ENCODE data around the gene GNAQ. TPM values are rescaled to one million over a fixed set of nuclear protein-coding genes. Genes with fewer than 3 reads are reported as not detected.
A peak's percentile ranks its signal among the peaks of the same experiment; 100 is the strongest.

The GNAQ gene
- total RNA-seq, 1 experiment from 2014 or later = 34.1 TPM

- Mint-ChIP-seq H3K9me3 (ENCODE audit: low read depth, unreplicated experiment) (peaks cover 8% of the 10 kb centered on the region), H3K36me3 (ENCODE audit: insufficient read depth, unreplicated experiment) (no peaks in the 10 kb centered on the region), H3K27me3 (ENCODE audit: unreplicated experiment) (no peaks in the 10 kb centered on the region), H3K4me3 (ENCODE audit: low read depth, unreplicated experiment) (no peak overlapping the region), H3K27ac (ENCODE audit: unreplicated experiment) (peak overlapping the region; percentile 80), H3K4me1 (ENCODE audit: low read depth, unreplicated experiment) (peaks cover 35% of the 10 kb centered on the region)
- no peak for DNase-seq
- CTCF ChIA-PET = no interaction called here
- BruUV-seq (replicated peaks) = no TSS peak
- intact Hi-C loops (cut with micrococcal nuclease; ENCODE audit: unreplicated experiment) = no loop called here
- TF ChIP-seq CTCF (IDR thresholded peaks at IDR 0.05; ENCODE audit: unreplicated experiment) = no peak
These were observed 176.7 kb downstream of the GNAQ start for GRCh38 chr9:77854916-77855311.

GRCh38 chr9:77854258-77854915 is 177.2 kb downstream of the GNAQ start:
- CTCF ChIA-PET = no interaction called here
- H3K27ac Mint-ChIP-seq (ENCODE audit: unreplicated experiment) = peak overlapping the region; percentile 80
- peaks cover 35% of the 10 kb centered on the region for H3K4me1 Mint-ChIP-seq (ENCODE audit: low read depth, unreplicated experiment)
- no peak overlapping the region for H3K4me3 Mint-ChIP-seq (ENCODE audit: low read depth, unreplicated experiment)
- no peak for TF ChIP-seq CTCF (IDR thresholded peaks at IDR 0.05; ENCODE audit: unreplicated experiment)
- BruUV-seq (replicated peaks) = no TSS peak
- no peaks in the 10 kb centered on the region for H3K36me3 Mint-ChIP-seq (ENCODE audit: insufficient read depth, unreplicated experiment)
- no peak for DNase-seq
- H3K9me3 Mint-ChIP-seq (ENCODE audit: low read depth, unreplicated experiment) = peaks cover 8% of the 10 kb centered on the region
- H3K27me3 Mint-ChIP-seq (ENCODE audit: unreplicated experiment) = no peaks in the 10 kb centered on the region
- intact Hi-C loops (cut with micrococcal nuclease; ENCODE audit: unreplicated experiment) = no loop called here

DNA sequence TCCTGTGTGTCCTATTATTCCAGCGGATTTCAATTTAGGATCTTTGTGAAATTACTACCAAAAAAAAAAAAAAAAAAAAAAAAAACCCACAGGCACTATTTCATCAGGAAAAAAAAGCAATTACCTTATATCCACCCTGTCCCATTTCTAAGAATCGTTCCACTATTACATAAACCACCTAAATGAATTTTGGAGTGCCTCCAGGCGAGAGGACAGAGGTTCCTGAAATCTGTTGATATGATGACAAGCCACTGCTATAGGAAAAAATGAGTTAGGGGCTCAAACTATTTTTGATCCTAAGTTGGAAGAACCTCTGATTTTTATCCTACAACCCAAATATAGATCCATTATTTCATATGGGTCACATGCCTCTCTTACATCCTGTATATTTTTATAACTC is 177.9 kb downstream of the GNAQ start:
- Mint-ChIP-seq H3K4me1 (ENCODE audit: low read depth, unreplicated experiment) (peaks cover 35% of the 10 kb centered on the region), H3K27me3 (ENCODE audit: unreplicated experiment) (no peaks in the 10 kb centered on the region), H3K4me3 (ENCODE audit: low read depth, unreplicated experiment) (no peak overlapping the region), H3K36me3 (ENCODE audit: insufficient read depth, unreplicated experiment) (no peaks in the 10 kb centered on the region), H3K9me3 (ENCODE audit: low read depth, unreplicated experiment) (peaks cover 4% of the 10 kb centered on the region), H3K27ac (ENCODE audit: unreplicated experiment) (no peak overlapping the region)
- CTCF ChIA-PET = no interaction called here
- intact Hi-C loops (cut with micrococcal nuclease; ENCODE audit: unreplicated experiment) = no loop called here
- DNase-seq = no peak
- BruUV-seq (replicated peaks) = no TSS peak
- no peak for TF ChIP-seq CTCF (IDR thresholded peaks at IDR 0.05; ENCODE audit: unreplicated experiment)

DNA sequence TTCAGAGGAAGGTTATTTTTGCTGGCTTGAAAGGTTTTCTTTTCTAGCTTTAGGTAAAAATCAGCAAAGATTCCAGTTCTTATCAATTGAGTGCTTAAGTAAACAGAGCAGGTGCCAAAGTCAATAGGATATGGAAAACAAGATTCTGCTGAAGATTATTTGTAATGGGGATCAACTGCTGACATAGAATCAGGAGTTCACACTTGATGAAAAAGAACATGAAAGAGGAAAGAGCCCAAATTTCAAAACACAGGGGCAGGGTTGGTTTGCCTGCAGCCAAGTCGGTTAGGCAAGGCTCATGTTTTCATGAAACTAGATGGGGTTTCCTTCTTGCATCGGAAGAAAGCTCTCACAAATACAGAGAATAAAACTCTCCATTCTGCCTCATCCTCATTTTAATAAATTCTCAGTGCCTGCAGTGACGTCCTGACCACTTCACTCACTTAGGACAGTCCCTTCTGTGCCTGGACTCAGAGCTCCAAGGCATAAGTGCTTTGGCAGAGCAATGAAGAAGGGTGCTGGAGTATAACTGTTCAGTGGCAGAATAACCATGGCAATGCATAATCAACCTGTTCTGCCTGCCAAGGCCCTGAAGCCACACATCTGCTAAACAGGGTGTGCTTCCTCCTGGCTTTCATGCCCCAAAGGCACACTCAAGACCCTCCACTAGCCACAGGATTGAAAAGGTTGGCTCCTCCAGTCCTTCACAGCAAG is 179.6 kb downstream of the GNAQ start:
- intact Hi-C loops (cut with micrococcal nuclease; ENCODE audit: unreplicated experiment) = no loop called here
- Mint-ChIP-seq H3K36me3 (ENCODE audit: insufficient read depth, unreplicated experiment) (no peaks in the 10 kb centered on the region), H3K4me1 (ENCODE audit: low read depth, unreplicated experiment) (peaks cover 29% of the 10 kb centered on the region), H3K4me3 (ENCODE audit: low read depth, unreplicated experiment) (no peak overlapping the region), H3K27me3 (ENCODE audit: unreplicated experiment) (no peaks in the 10 kb centered on the region), H3K27ac (ENCODE audit: unreplicated experiment) (no peak overlapping the region), H3K9me3 (ENCODE audit: low read depth, unreplicated experiment) (no peaks in the 10 kb centered on the region)
- no peak for DNase-seq
- CTCF ChIA-PET = interaction anchor here (1.0 kb wide), 1 partner anchor 28 kb away, joined by 3 read pairs; no protein-coding TSS in a partner anchor
- TF ChIP-seq CTCF (IDR thresholded peaks at IDR 0.05; ENCODE audit: unreplicated experiment) = no peak
- no TSS peak for BruUV-seq (replicated peaks)
